H1 (cell line): ENCODE results near the gene NEURL1. TPM values are rescaled to one million over a fixed set of nuclear protein-coding genes. Genes with fewer than 3 reads are reported as not detected.

Experiments
- CTCF ChIA-PET: fragments of 300-600 bp; sonication (Branson Sonifier 250); formaldehyde crosslinking; loops from one replicate; lab custom pipeline; 2021; ENCODE audit not compliant: partially characterized antibody; lab: Charles Lee
- POLR2A ChIA-PET: fragments of 300-600 bp; sonication (Branson Sonifier 250); formaldehyde crosslinking; loops from one replicate; lab custom pipeline; 2021; ENCODE audit warnings: inconsistent platforms; ENCODE audit not compliant: partially characterized antibody; lab: Charles Lee
- DNase-seq, 2 experiments: peaks; one replicate each; pipeline versions ENCODE4 v3.0.0 to v3.0.0-alpha.2; 2010 to 2022; ENCODE audit warnings: low spot score in 2 of 2, low read depth in 1 of 2, mixed read lengths in 1 of 2
- FAIRE-seq: peaks from 2 replicates; lab custom pipeline; 2011; peaks lifted over from hg19 to GRCh38; lab: Jason Lieb, UNC
- H2AFZ ChIP-seq: 2 replicates; pipeline ENCODE4 v1.8.1; 2012; ENCODE audit warnings: low read length, inconsistent platforms
- H2AK5ac ChIP-seq: 2 replicates; pipeline ENCODE4 v1.6.1; 2013; ENCODE audit warnings: low read depth, low read length
- H2BK120ac ChIP-seq: replicated peaks from 2 replicates; pipeline ENCODE3; 2013; ENCODE audit warnings: low read depth, low read length, inconsistent platforms
- H2BK12ac ChIP-seq: 2 replicates; pipeline ENCODE4 v1.6.1; 2013; ENCODE audit warnings: low read depth, low read length
- H2BK15ac ChIP-seq: 2 replicates; pipeline ENCODE4 v1.6.1; 2013; ENCODE audit warnings: low read length
- H2BK20ac ChIP-seq: 2 replicates; pipeline ENCODE4 v1.6.1; 2013; ENCODE audit warnings: low read length
- H2BK5ac ChIP-seq: 2 replicates; pipeline ENCODE4 v1.6.1; 2013; ENCODE audit warnings: low read depth, low read length
- H3K14ac ChIP-seq: 2 replicates; pipeline ENCODE4 v1.6.1; 2013; ENCODE audit warnings: inconsistent platforms; ENCODE audit not compliant: insufficient read length
- H3K18ac ChIP-seq: 2 replicates; pipeline ENCODE4 v1.6.1; 2013; ENCODE audit warnings: low read length; ENCODE audit errors: extremely low read depth
- H3K23ac ChIP-seq: 2 replicates; pipeline ENCODE4 v1.6.1; 2013; ENCODE audit warnings: inconsistent platforms; ENCODE audit not compliant: insufficient read length
- H3K23me2 ChIP-seq: 2 replicates; pipeline ENCODE4 v1.6.1; 2013; ENCODE audit warnings: low read depth, low read length
- H3K27ac ChIP-seq: 2 replicates; pipeline ENCODE4 v1.6.1; 2011; ENCODE audit warnings: low read depth, low read length, inconsistent platforms
- H3K27me3 ChIP-seq, 4 experiments: replicated peaks in 1 of 4; 1 replicate in 1 of 4; 2 replicates in 3 of 4; pipeline versions ENCODE4 v1.6.1 to v1.8.1; 2011 to 2013; ENCODE audit warnings: low read length in 3 of 4, mild to moderate bottlenecking in 3 of 4, inconsistent platforms in 2 of 4, mixed read lengths in 2 of 4, moderate library complexity in 1 of 4; ENCODE audit not compliant: control insufficient read depth in 3 of 4, insufficient read depth in 3 of 4; ENCODE audit errors: extremely low read depth in 1 of 4
- H3K36me3 ChIP-seq, 4 experiments: 2 replicates each; pipeline versions ENCODE4 v1.6.1 to v1.8.1; 2011 to 2013; ENCODE audit warnings: mild to moderate bottlenecking in 4 of 4, low read length in 3 of 4, moderate library complexity in 2 of 4, control low read depth in 1 of 4, inconsistent platforms in 1 of 4; ENCODE audit not compliant: insufficient read depth in 4 of 4, control insufficient read depth in 2 of 4
- H3K4ac ChIP-seq: replicated peaks from 2 replicates; pipeline ENCODE3; 2013; ENCODE audit warnings: low read length, low read depth, mixed read lengths, inconsistent platforms; ENCODE audit not compliant: insufficient read length
- H3K4me1 ChIP-seq, 4 experiments: replicated peaks in 1 of 4; 1 replicate in 1 of 4; 2 replicates in 3 of 4; pipeline versions ENCODE4 v1.6.1 to v1.8.1; 2011 to 2013; ENCODE audit warnings: low read length in 3 of 4, inconsistent platforms in 2 of 4, mixed read lengths in 1 of 4; ENCODE audit not compliant: insufficient read depth in 4 of 4, control insufficient read depth in 3 of 4
- H3K4me2 ChIP-seq, 2 experiments: 2 replicates each; pipeline versions ENCODE4 v1.6.1 to v1.8.1; 2011 to 2013; ENCODE audit warnings: low read depth in 2 of 2, low read length in 2 of 2, control low read depth in 1 of 2, inconsistent platforms in 1 of 2, mild to moderate bottlenecking in 1 of 2; ENCODE audit not compliant: insufficient read depth in 1 of 2
- H3K4me3 ChIP-seq, 4 experiments: fragments of 200-600, 300-600 bp in 1 of 4; sonication (generic), shearing (Covaris generic), sonication (Bioruptor Twin) in 1 of 4; 2 replicates each; pipeline versions ENCODE4 v1.5.1 to v1.8.1; 2011 to 2016; ENCODE audit warnings: low read length in 4 of 4, low read depth in 3 of 4, control low read depth in 2 of 4, inconsistent platforms in 2 of 4, mild to moderate bottlenecking in 2 of 4, mixed read lengths in 1 of 4, moderate library complexity in 1 of 4; ENCODE audit not compliant: insufficient read depth in 2 of 4; ENCODE audit errors: extremely low read depth in 1 of 4
- H3K56ac ChIP-seq: replicated peaks from 2 replicates; pipeline ENCODE3; 2013; ENCODE audit warnings: low read depth, mild to moderate bottlenecking, mixed read lengths, low read length, inconsistent platforms; ENCODE audit not compliant: insufficient read length
- H3K79me1 ChIP-seq: 2 replicates; pipeline ENCODE4 v1.6.1; 2013; ENCODE audit warnings: low read depth, low read length, control low read depth
- H3K79me2 ChIP-seq, 2 experiments: 2 replicates each; pipeline versions ENCODE4 v1.6.1 to v1.8.1; 2012 to 2013; ENCODE audit warnings: low read length in 2 of 2, mild to moderate bottlenecking in 2 of 2, inconsistent platforms in 1 of 2; ENCODE audit not compliant: insufficient read depth in 2 of 2, control insufficient read depth in 1 of 2
- H3K9ac ChIP-seq, 4 experiments: replicated peaks in 1 of 4; 1 replicate in 1 of 4; 2 replicates in 3 of 4; pipeline versions ENCODE4 v1.6.1 to v1.8.1; 2011 to 2013; ENCODE audit warnings: low read depth in 3 of 4, low read length in 3 of 4, control low read depth in 2 of 4, mild to moderate bottlenecking in 2 of 4, moderate library complexity in 2 of 4, inconsistent platforms in 1 of 4; ENCODE audit errors: extremely low read depth in 1 of 4
- H3K9me3 ChIP-seq, 2 experiments: 2 replicates each; pipeline versions ENCODE4 v1.6.1 to v1.8.1; 2012 to 2013; ENCODE audit warnings: mild to moderate bottlenecking in 2 of 2, moderate library complexity in 2 of 2, control low read depth in 1 of 2, inconsistent platforms in 1 of 2, low read depth in 1 of 2, low read length in 1 of 2, mixed read lengths in 1 of 2; ENCODE audit not compliant: insufficient read depth in 2 of 2
- H4K20me1 ChIP-seq, 2 experiments: replicated peaks in 1 of 2; 2 replicates each; pipeline versions ENCODE3 to v1.8.1; 2011 to 2013; ENCODE audit warnings: inconsistent platforms in 2 of 2, low read length in 2 of 2, mild to moderate bottlenecking in 1 of 2; ENCODE audit not compliant: insufficient read depth in 2 of 2, control insufficient read depth in 1 of 2
- H4K5ac ChIP-seq: 2 replicates; pipeline ENCODE4 v1.6.1; 2013; ENCODE audit warnings: low read length, low read depth, mixed read lengths, inconsistent platforms; ENCODE audit not compliant: insufficient read length
- H4K8ac ChIP-seq: 2 replicates; pipeline ENCODE4 v1.8.0; 2013; ENCODE audit warnings: mild to moderate bottlenecking, moderate library complexity, low read length, inconsistent platforms; ENCODE audit not compliant: insufficient read depth; ENCODE audit errors: extremely low read depth
- H4K91ac ChIP-seq: replicated peaks from 2 replicates; pipeline ENCODE3; 2013; ENCODE audit warnings: low read length, mixed read lengths, inconsistent platforms; ENCODE audit not compliant: insufficient read length
- CBX5 ChIP-seq: fragments of 300-800, 300-1000 bp; sonication (generic); IDR thresholded peaks from 2 replicates; pipeline ENCODE4 v1.7.1; 2016; ENCODE audit warnings: antibody characterized with exemption, low read length, low read depth
- EZH2 ChIP-seq: fragments of 200-600 bp; sonication (generic); IDR thresholded peaks from 2 replicates; pipeline ENCODE4 v1.7.1; 2012; ENCODE audit warnings: low read depth, mild to moderate bottlenecking, moderate library complexity, low read length, inconsistent platforms; ENCODE audit not compliant: severe bottlenecking
- HDAC6 ChIP-seq: IDR thresholded peaks from one replicate; pipeline ENCODE4 v1.7.1; 2012; ENCODE audit warnings: low read depth, mild to moderate bottlenecking, inconsistent platforms, low read length, moderate library complexity
- POLR2A ChIP-seq, 2 experiments: IDR thresholded peaks; 1 replicate in 1 of 2; 2 replicates in 1 of 2; pipeline ENCODE4 v1.6.1; 2011; ENCODE audit warnings: low read depth in 2 of 2, low read length in 2 of 2, mild to moderate bottlenecking in 2 of 2; ENCODE audit errors: control extremely low read depth in 1 of 2
- SIRT6 ChIP-seq: IDR thresholded peaks from one replicate; pipeline ENCODE4 v1.7.1; 2012; ENCODE audit warnings: low read length, inconsistent platforms
- SIX5 ChIP-seq: IDR thresholded peaks from 2 replicates; pipeline ENCODE4 v1.6.1; 2011; ENCODE audit warnings: mild to moderate bottlenecking, low read depth, low read length
- WGBS, 2 experiments: shearing (Covaris generic) in 1 of 2; methylation state at CpG; one replicate each; pipeline versions ENCODE4 v1.1.6 to v1.1.7; 2013 to 2015; ENCODE audit warnings: low lambda C conversion rate in 2 of 2, mixed read lengths in 2 of 2, inconsistent platforms in 1 of 2, low coverage in 1 of 2, missing lambda C conversion rate in 1 of 2; ENCODE audit not compliant: insufficient replicate concordance in 2 of 2, insufficient coverage in 1 of 2, insufficient read length in 1 of 2; ENCODE audit errors: extremely low coverage in 1 of 2, missing lambda C conversion rate in 1 of 2; 5-methylcytosine and 5-hydroxymethylcytosine counted together
- polyA plus RNA-seq, 7 experiments: library from polyadenylated mRNA; depleted of rRNA in 3 of 7; stranded (reverse) in 5 of 7; unstranded in 2 of 7; fragments of >200 nt in 5 of 7; fragments of 200-250 nt in 2 of 7; gene quantifications; 1 replicate in 5 of 7; 2 replicates in 1 of 7; 4 replicates in 1 of 7; pipeline versions ENCODE4 v1.2.1 to v1.2.3, GENCODE V29; 2011 to 2013; ENCODE audit warnings: missing spikeins in 2 of 7, mixed read lengths in 2 of 7
- total RNA-seq: library from RNA; stranded (reverse); fragmentation: NEBNext Ultra II Directional; extraction: Animal tissue kit (Norgen Biotek cat#: 25700); gene quantifications from 2 replicates; pipeline ENCODE4 v1.2.1, GENCODE V29; 2021

The NEURL1 gene
- total and polyA plus RNA-seq, 2 of the 8 experiments (the other 6 are each of a cell fraction or from before 2014, with no cell fraction given), result 0.54 to 0.58 TPM

DNA sequence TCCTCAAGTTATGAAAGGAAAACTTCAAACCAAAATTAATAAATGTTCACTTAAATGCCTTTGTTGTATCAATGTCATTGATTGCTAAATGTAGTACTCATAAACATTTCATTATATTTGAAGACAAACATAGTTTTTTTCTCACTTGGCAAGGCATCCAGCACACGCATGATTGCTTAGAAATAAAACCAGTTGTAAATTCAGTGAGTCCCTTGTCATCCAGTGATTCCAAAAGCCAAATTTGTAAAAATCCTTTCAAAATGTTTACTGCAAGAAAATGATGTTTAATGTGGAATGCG is 6.1 kb upstream of the NEURL1 start:
- Histone ChIP-seq H3K27me3 (peaks cover 0 to 3% (median 2%) of the 10 kb centered on the region in 4 experiments; a peak in 4 of 7 replicates), H3K4me1 (no peaks in the 10 kb centered on the region; a peak in 2 of 7 replicates), H3K79me1 (no peaks in the 10 kb centered on the region), H2BK5ac (no peak overlapping the region), H3K36me3 (no peaks in the 10 kb centered on the region), H4K5ac (no peak overlapping the region), H3K9ac (no peak overlapping the region), H4K8ac (no peak overlapping the region), H3K4ac (no peak overlapping the region), H2AFZ (no peak overlapping the region), H2BK15ac (no peak overlapping the region), H3K4me3 (no peak overlapping the region), H3K14ac (no peak overlapping the region), H3K23ac (no peak overlapping the region), H3K56ac (no peak overlapping the region), H3K4me2 (no peak overlapping the region), H3K23me2 (peaks cover 1% of the 10 kb centered on the region; the same call in 1 of the 2 replicates), H2BK20ac (no peak overlapping the region), H4K91ac (no peak overlapping the region), H2BK120ac (no peak overlapping the region), H2BK12ac (no peak overlapping the region), H3K79me2 (no peaks in the 10 kb centered on the region), H3K9me3 (no peaks in the 10 kb centered on the region), H3K27ac (no peak overlapping the region), H3K18ac (no peak overlapping the region), H2AK5ac (no peak overlapping the region), H4K20me1 (no peaks in the 10 kb centered on the region)
- POLR2A ChIA-PET, result interaction anchor here (3.0 kb wide), 1 partner anchor 11 kb away, joined by 11 read pairs; no protein-coding TSS in a partner anchor
- CTCF ChIA-PET, result interaction anchor here (0.7 to 5.1 kb wide), 3 partner anchors 14 to 657 kb away, joined by 3 to 71 read pairs (median 39); partner anchors contain the start of gene CALHM1
- WGBS, 2 experiments, result 75% methylated on average over 2 of the region's 2 CpGs; no CpG with 5 or more reads in 1 of the 2 experiments
- no peak for TF ChIP-seq SIX5
- no peak for TF ChIP-seq EZH2
- TF ChIP-seq HDAC6, result no peak
- TF ChIP-seq SIRT6, result no peak
- no peak for TF ChIP-seq CBX5
- TF ChIP-seq POLR2A (IDR thresholded peaks at IDR 0.05; ENCODE audit: control extremely low read depth in 1 of 2, low read depth in 2 of 2, low read length in 2 of 2), result no peak
- DNase-seq (no peak), FAIRE-seq (no peak)
